ENCODE measurements around the gene FAM200B.
A peak's percentile ranks its signal among the peaks of the same experiment; 100 is the strongest.

Gene FAM200B

GRCh38 chr4:15682242-15683142 lies 865 bp downstream of the FAM200B start:
- 35 to 71% methylated on average over 2 of the region's 6 CpGs for WGBS, 2 experiments (ENCODE audit: insufficient coverage in 2 of 2)
- peaks cover 46% of the 10 kb centered on the region for H3K36me3 ChIP-seq (ENCODE audit: control insufficient read depth, insufficient read depth, low read length)

GRCh38 chr4:15683143-15683495 lies 1.5 kb downstream of the FAM200B start:
- H3K9me3 ChIP-seq (ENCODE audit: control insufficient read depth, low read length), result no peaks in the 10 kb centered on the region
- H3K36me3 ChIP-seq (ENCODE audit: control insufficient read depth, insufficient read depth, low read length), result peaks cover 47% of the 10 kb centered on the region
- peak overlapping the region; percentile 97 for H3K27ac ChIP-seq (ENCODE audit: low read depth, low read length, severe bottlenecking)
- H3K4me3 ChIP-seq (ENCODE audit: extremely low read depth, insufficient read depth, low read length, poor library complexity, severe bottlenecking), result peak overlapping the region; percentile 91
- peaks cover 5% of the 10 kb centered on the region for H3K4me1 ChIP-seq (ENCODE audit: control insufficient read depth, insufficient read depth, low read length, poor library complexity, severe bottlenecking)
- WGBS, 2 experiments (ENCODE audit: insufficient coverage in 2 of 2), result 83% methylated on average over 1 of the region's 2 CpGs

More at GRCh38 chr4:15682242-15683142, 865 bp downstream of the FAM200B start:
- Histone ChIP-seq H3K4me3 (ENCODE audit: extremely low read depth, insufficient read depth, low read length, poor library complexity, severe bottlenecking) (peak overlapping the region; percentile 91), H3K4me1 (ENCODE audit: control insufficient read depth, insufficient read depth, low read length, poor library complexity, severe bottlenecking) (peaks cover 7% of the 10 kb centered on the region), H3K27ac (ENCODE audit: low read depth, low read length, severe bottlenecking) (peak overlapping the region; percentile 97), H3K9me3 (ENCODE audit: control insufficient read depth, low read length) (no peaks in the 10 kb centered on the region)

- H3K4me1 ChIP-seq (ENCODE audit: control insufficient read depth, insufficient read depth, low read length, poor library complexity, severe bottlenecking), result peaks cover 6% of the 10 kb centered on the region
- no peak overlapping the region for H3K4me3 ChIP-seq (ENCODE audit: extremely low read depth, insufficient read depth, low read length, poor library complexity, severe bottlenecking)
- peaks cover 57% of the 10 kb centered on the region for H3K36me3 ChIP-seq (ENCODE audit: control insufficient read depth, insufficient read depth, low read length)
- H3K27ac ChIP-seq (ENCODE audit: low read depth, low read length, severe bottlenecking), result no peak overlapping the region
- 60 to 80% methylated on average over 1 of the region's 1 CpG for WGBS, 2 experiments (ENCODE audit: insufficient coverage in 2 of 2)
- H3K9me3 ChIP-seq (ENCODE audit: control insufficient read depth, low read length), result no peaks in the 10 kb centered on the region
Measured at GRCh38 chr4:15684498-15684897, 2.9 kb downstream of the FAM200B start.

- Histone ChIP-seq H3K9me3 (ENCODE audit: control insufficient read depth, low read length) (no peaks in the 10 kb centered on the region), H3K36me3 (ENCODE audit: control insufficient read depth, insufficient read depth, low read length) (peaks cover 56% of the 10 kb centered on the region), H3K4me1 (ENCODE audit: control insufficient read depth, insufficient read depth, low read length, poor library complexity, severe bottlenecking) (peaks cover 37% of the 10 kb centered on the region), H3K4me3 (ENCODE audit: extremely low read depth, insufficient read depth, low read length, poor library complexity, severe bottlenecking) (no peak overlapping the region), H3K27ac (ENCODE audit: low read depth, low read length, severe bottlenecking) (no peak overlapping the region)
- WGBS, 2 experiments (ENCODE audit: insufficient coverage in 2 of 2), result 100% methylated on average over 3 of the region's 5 CpGs; no CpG with 5 or more reads in 1 of the 2 experiments
Measured at GRCh38 chr4:15688051-15688450, 6.4 kb downstream of the FAM200B start.

- Histone ChIP-seq H3K4me3 (ENCODE audit: extremely low read depth, insufficient read depth, low read length, poor library complexity, severe bottlenecking) (no peak overlapping the region), H3K36me3 (ENCODE audit: control insufficient read depth, insufficient read depth, low read length) (peaks cover 49% of the 10 kb centered on the region), H3K9me3 (ENCODE audit: control insufficient read depth, low read length) (peaks cover 7% of the 10 kb centered on the region), H3K4me1 (ENCODE audit: control insufficient read depth, insufficient read depth, low read length, poor library complexity, severe bottlenecking) (peaks cover 37% of the 10 kb centered on the region), H3K27ac (ENCODE audit: low read depth, low read length, severe bottlenecking) (peak overlapping the region; percentile 99)
- WGBS, 2 experiments (ENCODE audit: insufficient coverage in 2 of 2), result 91 to 100% methylated on average over 1 of the region's 2 CpGs
Measured at GRCh38 chr4:15689540-15689939, 7.9 kb downstream of the FAM200B start.

- Histone ChIP-seq H3K9me3 (ENCODE audit: control insufficient read depth, low read length) (peaks cover 8% of the 10 kb centered on the region), H3K27ac (ENCODE audit: low read depth, low read length, severe bottlenecking) (peak overlapping the region; percentile 99), H3K36me3 (ENCODE audit: control insufficient read depth, insufficient read depth, low read length) (peaks cover 43% of the 10 kb centered on the region), H3K4me3 (ENCODE audit: extremely low read depth, insufficient read depth, low read length, poor library complexity, severe bottlenecking) (no peak overlapping the region), H3K4me1 (ENCODE audit: control insufficient read depth, insufficient read depth, low read length, poor library complexity, severe bottlenecking) (peaks cover 43% of the 10 kb centered on the region)
- 0 to 25% methylated on average over 2 to 3 of the region's 7 CpGs for WGBS, 2 experiments (ENCODE audit: insufficient coverage in 2 of 2)
Measured at GRCh38 chr4:15690020-15690809, 8.6 kb downstream of the FAM200B start.

GRCh38 chr4:15691346-15692135 lies 9.9 kb downstream of the FAM200B start:
- peaks cover 8% of the 10 kb centered on the region for H3K9me3 ChIP-seq (ENCODE audit: control insufficient read depth, low read length)
- H3K4me3 ChIP-seq (ENCODE audit: extremely low read depth, insufficient read depth, low read length, poor library complexity, severe bottlenecking), result no peak overlapping the region
- H3K4me1 ChIP-seq (ENCODE audit: control insufficient read depth, insufficient read depth, low read length, poor library complexity, severe bottlenecking), result peaks cover 51% of the 10 kb centered on the region
- peak overlapping the region; percentile 99 for H3K27ac ChIP-seq (ENCODE audit: low read depth, low read length, severe bottlenecking)
- 100% methylated on average over 1 of the region's 3 CpGs for WGBS, 2 experiments (ENCODE audit: insufficient coverage in 2 of 2)
- peaks cover 30% of the 10 kb centered on the region for H3K36me3 ChIP-seq (ENCODE audit: control insufficient read depth, insufficient read depth, low read length)

GRCh38 chr4:15692602-15693001 lies 11.0 kb downstream of the FAM200B start:
- Histone ChIP-seq H3K27ac (ENCODE audit: low read depth, low read length, severe bottlenecking) (peak overlapping the region; percentile 99), H3K4me1 (ENCODE audit: control insufficient read depth, insufficient read depth, low read length, poor library complexity, severe bottlenecking) (peaks cover 51% of the 10 kb centered on the region)
- WGBS, 2 experiments (ENCODE audit: insufficient coverage in 2 of 2), result 82 to 86% methylated on average over 1 to 2 of the region's 2 CpGs

GRCh38 chr4:15694431-15694830 lies 12.8 kb downstream of the FAM200B start:
- Histone ChIP-seq H3K36me3 (ENCODE audit: control insufficient read depth, insufficient read depth, low read length) (peaks cover 6% of the 10 kb centered on the region), H3K9me3 (ENCODE audit: control insufficient read depth, low read length) (peaks cover 13% of the 10 kb centered on the region), H3K4me1 (ENCODE audit: control insufficient read depth, insufficient read depth, low read length, poor library complexity, severe bottlenecking) (peaks cover 51% of the 10 kb centered on the region), H3K27ac (ENCODE audit: low read depth, low read length, severe bottlenecking) (no peak overlapping the region), H3K4me3 (ENCODE audit: extremely low read depth, insufficient read depth, low read length, poor library complexity, severe bottlenecking) (no peak overlapping the region)
- WGBS, 2 experiments (ENCODE audit: insufficient coverage in 2 of 2), result 100% methylated on average over 1 of the region's 4 CpGs; no CpG with 5 or more reads in 1 of the 2 experiments

More at GRCh38 chr4:15692602-15693001, 11.0 kb downstream of the FAM200B start:
- no peak overlapping the region for H3K4me3 ChIP-seq (ENCODE audit: extremely low read depth, insufficient read depth, low read length, poor library complexity, severe bottlenecking)
- H3K9me3 ChIP-seq (ENCODE audit: control insufficient read depth, low read length), result peaks cover 8% of the 10 kb centered on the region
- H3K36me3 ChIP-seq (ENCODE audit: control insufficient read depth, insufficient read depth, low read length), result peaks cover 19% of the 10 kb centered on the region

- Histone ChIP-seq H3K4me1 (ENCODE audit: control insufficient read depth, insufficient read depth, low read length, poor library complexity, severe bottlenecking) (peaks cover 44% of the 10 kb centered on the region), H3K4me3 (ENCODE audit: extremely low read depth, insufficient read depth, low read length, poor library complexity, severe bottlenecking) (no peak overlapping the region), H3K36me3 (ENCODE audit: control insufficient read depth, insufficient read depth, low read length) (peaks cover 4% of the 10 kb centered on the region), H3K9me3 (ENCODE audit: control insufficient read depth, low read length) (peaks cover 14% of the 10 kb centered on the region), H3K27ac (ENCODE audit: low read depth, low read length, severe bottlenecking) (peak overlapping the region; percentile 71)
- WGBS, 2 experiments (ENCODE audit: insufficient coverage in 2 of 2), result 75 to 76% methylated on average over 7 to 9 of the region's 10 CpGs
Measured at GRCh38 chr4:15695240-15695699, 13.6 kb downstream of the FAM200B start.

Data from mesodermal cell (in vitro differentiated cells).